ENCODE results near the gene CST11.

- no peak for TF ChIP-seq POLR2A (IDR thresholded peaks at IDR 0.05)
- TF ChIP-seq, protein P1, sequence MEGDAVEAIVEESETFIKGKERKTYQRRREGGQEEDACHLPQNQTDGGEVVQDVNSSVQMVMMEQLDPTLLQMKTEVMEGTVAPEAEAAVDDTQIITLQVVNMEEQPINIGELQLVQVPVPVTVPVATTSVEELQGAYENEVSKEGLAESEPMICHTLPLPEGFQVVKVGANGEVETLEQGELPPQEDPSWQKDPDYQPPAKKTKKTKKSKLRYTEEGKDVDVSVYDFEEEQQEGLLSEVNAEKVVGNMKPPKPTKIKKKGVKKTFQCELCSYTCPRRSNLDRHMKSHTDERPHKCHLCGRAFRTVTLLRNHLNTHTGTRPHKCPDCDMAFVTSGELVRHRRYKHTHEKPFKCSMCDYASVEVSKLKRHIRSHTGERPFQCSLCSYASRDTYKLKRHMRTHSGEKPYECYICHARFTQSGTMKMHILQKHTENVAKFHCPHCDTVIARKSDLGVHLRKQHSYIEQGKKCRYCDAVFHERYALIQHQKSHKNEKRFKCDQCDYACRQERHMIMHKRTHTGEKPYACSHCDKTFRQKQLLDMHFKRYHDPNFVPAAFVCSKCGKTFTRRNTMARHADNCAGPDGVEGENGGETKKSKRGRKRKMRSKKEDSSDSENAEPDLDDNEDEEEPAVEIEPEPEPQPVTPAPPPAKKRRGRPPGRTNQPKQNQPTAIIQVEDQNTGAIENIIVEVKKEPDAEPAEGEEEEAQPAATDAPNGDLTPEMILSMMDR (IDR thresholded peaks at IDR 0.05), result no peak
Measured at GRCh38 chr20:23482138-23482537, 29.5 kb upstream of the CST11 start.
